H1 (cell line): ENCODE results near the gene H6PD. TPM values are rescaled to one million over a fixed set of nuclear protein-coding genes. Genes with fewer than 3 reads are reported as not detected.

Experiments
- BCL11A ChIP-seq, 2 experiments: IDR thresholded peaks; one replicate each; pipeline ENCODE4 v1.6.1; 2011; ENCODE audit warnings: low read depth in 2 of 2, low read length in 2 of 2, mild to moderate bottlenecking in 2 of 2
- BRCA1 ChIP-seq: IDR thresholded peaks from 2 replicates; pipeline ENCODE4 v1.6.1; 2012; ENCODE audit warnings: low read depth, low read length, improper control_type of control experiment
- CHD7 ChIP-seq: fragments of 300-600 bp; sonication (generic); IDR thresholded peaks from 2 replicates; pipeline ENCODE4 v1.7.1; 2012; ENCODE audit warnings: low read length, moderate library complexity, mild to moderate bottlenecking, inconsistent platforms; ENCODE audit not compliant: insufficient replicate concordance
- EZH2 ChIP-seq: fragments of 200-600 bp; sonication (generic); IDR thresholded peaks from 2 replicates; pipeline ENCODE4 v1.7.1; 2012; ENCODE audit warnings: low read depth, mild to moderate bottlenecking, moderate library complexity, low read length, inconsistent platforms; ENCODE audit not compliant: severe bottlenecking
- GABPA ChIP-seq: IDR thresholded peaks from 2 replicates; pipeline ENCODE4 v1.6.1; 2011; ENCODE audit warnings: mild to moderate bottlenecking, low read length, moderate library complexity, borderline replicate concordance; ENCODE audit not compliant: insufficient read depth
- SIN3A ChIP-seq, 2 experiments: IDR thresholded peaks in 1 of 2; conservative IDR thresholded peaks in 1 of 2; 2 replicates each; pipeline ENCODE4 v1.6.1; 2011 to 2012; ENCODE audit warnings: low read length in 2 of 2, improper control_type of control experiment in 1 of 2, low read depth in 1 of 2, mild to moderate bottlenecking in 1 of 2
- TAF7 ChIP-seq: optimal IDR thresholded peaks from 2 replicates; pipeline ENCODE3; 2011; ENCODE audit warnings: low read depth, mild to moderate bottlenecking, inconsistent platforms, low read length, moderate library complexity, borderline replicate concordance
- TCF12 ChIP-seq: IDR thresholded peaks from 2 replicates; pipeline ENCODE4 v1.6.1; 2011; ENCODE audit warnings: low read depth, mild to moderate bottlenecking, low read length
- ZNF274 ChIP-seq: IDR thresholded peaks from 2 replicates; pipeline ENCODE4 v1.7.0; 2012; ENCODE audit warnings: low read length, borderline replicate concordance; ENCODE audit errors: extremely low read depth
- polyA plus RNA-seq, 7 experiments: library from polyadenylated mRNA; depleted of rRNA in 3 of 7; stranded (reverse) in 5 of 7; unstranded in 2 of 7; fragments of >200 nt in 5 of 7; fragments of 200-250 nt in 2 of 7; gene quantifications; 1 replicate in 5 of 7; 2 replicates in 1 of 7; 4 replicates in 1 of 7; pipeline versions ENCODE4 v1.2.1 to v1.2.3, GENCODE V29; 2011 to 2013; ENCODE audit warnings: missing spikeins in 2 of 7, mixed read lengths in 2 of 7
- total RNA-seq: library from RNA; stranded (reverse); fragmentation: NEBNext Ultra II Directional; extraction: Animal tissue kit (Norgen Biotek cat#: 25700); gene quantifications from 2 replicates; pipeline ENCODE4 v1.2.1, GENCODE V29; 2021

H6PD gene
- total and polyA plus RNA-seq, 2 of the 8 experiments (the other 6 are each of a cell fraction or from before 2014, with no cell fraction given): 3.6 to 3.8 TPM

- TF ChIP-seq CHD7: no peak
- 0 out of 4 replicates have a peak, but pooled peaks of 1 of the 2 experiments have one; percentile 23 for TF ChIP-seq SIN3A (conservative IDR thresholded peaks at IDR 0.05 in 1 of 2, IDR thresholded peaks at IDR 0.05 in 1 of 2; ENCODE audit: low read depth in 1 of 2, low read length in 2 of 2)
- no peak for TF ChIP-seq TCF12
- TF ChIP-seq EZH2: no peak
- TF ChIP-seq GABPA: no peak
- peak; percentile 75 for TF ChIP-seq TAF7
- no peak for TF ChIP-seq BCL11A (IDR thresholded peaks at IDR 0.05; ENCODE audit: low read depth in 2 of 2, low read length in 2 of 2)
- no peak for TF ChIP-seq ZNF274
- no peak for TF ChIP-seq BRCA1
These were observed 58.0 kb downstream of the H6PD start, which contains the start of gene SPSB1 (continued) for GRCh38 chr1:9292361-9293240.
